HG03025 (cell line): ENCODE measurements around the gene MGMT.

Experiments
- ATAC-seq: cut with Tn5 transposase; IDR thresholded peaks from one replicate; pipeline ENCODE4 v1.9.1; 2021; ENCODE audit warnings: mild to moderate bottlenecking, moderate library complexity; ENCODE audit not compliant: unreplicated experiment, low FRiP score

MGMT gene

DNA sequence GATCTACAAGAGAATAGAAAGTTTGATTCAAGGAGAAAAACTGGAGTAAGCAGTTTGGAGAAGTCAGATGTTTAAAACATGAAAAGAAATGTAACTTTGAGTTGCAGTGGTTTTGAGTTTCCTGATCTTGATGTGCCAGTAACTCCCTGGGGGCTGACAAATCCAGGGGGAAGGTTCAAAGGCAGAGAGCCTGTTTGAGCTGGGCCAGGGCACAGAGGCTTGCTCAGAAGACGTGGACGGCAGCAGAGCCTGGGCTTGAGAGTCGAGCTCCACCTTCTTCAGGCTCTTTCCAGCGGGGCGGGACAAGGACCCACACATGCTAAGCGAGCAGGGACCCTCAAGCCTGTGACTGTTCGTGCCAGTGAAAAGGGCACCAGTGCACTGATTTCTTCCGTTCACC, 176.2 kb downstream of the MGMT start:
- ATAC-seq = no peak

DNA sequence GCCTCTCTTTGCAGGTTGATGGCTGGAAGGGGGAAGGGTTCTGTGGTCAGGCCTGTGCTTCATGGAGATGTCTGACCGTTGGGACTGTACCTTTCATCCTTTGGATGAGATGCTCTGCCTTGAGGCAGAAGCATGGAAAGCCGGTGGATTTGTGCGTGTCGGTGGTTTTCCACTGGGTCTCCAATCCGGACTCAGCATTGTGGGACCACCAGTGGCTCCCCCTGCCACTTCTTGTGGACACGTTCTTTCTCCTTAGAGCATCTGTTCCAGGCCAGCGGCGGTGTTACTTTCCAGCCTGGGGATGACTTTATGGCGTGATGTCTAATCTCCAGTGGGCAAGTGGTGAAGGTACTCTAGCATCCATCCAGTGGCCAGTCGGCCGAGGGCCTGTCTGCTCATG, 178.4 kb downstream of the MGMT start:
- ATAC-seq = no peak

DNA sequence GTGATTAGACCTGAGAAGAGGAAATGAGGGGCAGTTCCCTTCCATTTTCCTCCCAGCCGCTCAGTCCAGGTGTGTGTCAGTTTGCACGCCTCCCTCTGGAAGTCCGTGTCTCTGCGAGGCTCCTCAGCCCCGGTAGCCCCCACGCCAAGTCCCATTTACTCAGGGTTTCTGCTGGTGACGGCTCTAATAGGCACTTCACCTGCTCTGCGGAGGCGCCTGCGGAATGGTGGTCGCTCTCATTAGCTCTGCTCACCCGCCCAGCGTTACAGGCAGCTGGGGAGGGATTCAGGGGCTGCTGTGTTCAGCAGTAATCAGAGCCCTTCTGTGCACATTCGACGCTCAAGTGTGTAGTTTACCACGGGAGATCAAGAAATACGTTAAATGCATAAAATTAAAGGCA, 179.9 kb downstream of the MGMT start:
- no peak for ATAC-seq

DNA sequence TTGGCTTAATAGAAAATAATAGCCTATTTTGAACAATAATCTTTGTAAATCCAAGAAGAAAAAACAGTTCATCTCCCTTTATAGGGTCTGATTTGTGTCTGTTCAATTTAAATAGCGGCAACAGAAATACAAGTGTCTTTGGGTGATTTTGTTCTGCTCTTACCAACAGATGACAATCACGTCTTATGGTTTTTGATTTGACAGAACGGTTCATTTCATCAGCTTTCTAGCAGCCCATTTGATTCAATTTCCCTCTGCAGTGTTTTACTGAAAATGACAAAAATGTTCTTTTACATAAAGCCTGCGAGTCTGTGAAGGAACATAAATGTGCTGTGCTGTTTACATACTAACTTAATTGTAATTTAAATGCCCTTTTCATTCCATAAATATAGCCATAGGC, 180.5 kb downstream of the MGMT start:
- no peak for ATAC-seq

DNA sequence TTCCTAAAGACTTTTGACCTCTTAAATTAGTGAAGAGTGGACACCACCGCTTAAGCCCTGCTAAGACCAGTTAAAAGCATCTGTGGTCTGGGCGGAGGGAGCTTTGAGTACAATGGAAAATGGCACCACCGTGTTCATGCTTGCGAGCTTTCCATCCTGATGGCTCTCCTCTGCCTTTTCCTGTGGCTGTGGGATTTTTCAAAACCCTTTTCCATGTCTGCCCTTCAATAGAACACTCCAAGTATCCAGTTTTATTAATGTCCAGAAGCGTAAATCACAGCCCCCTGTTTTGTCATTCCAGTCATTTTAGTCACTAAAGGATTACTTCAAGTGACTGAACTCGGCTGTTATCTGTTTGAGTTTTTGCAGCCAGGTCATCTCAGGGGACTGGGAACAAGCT, 181.8 kb downstream of the MGMT start:
- no peak for ATAC-seq

DNA sequence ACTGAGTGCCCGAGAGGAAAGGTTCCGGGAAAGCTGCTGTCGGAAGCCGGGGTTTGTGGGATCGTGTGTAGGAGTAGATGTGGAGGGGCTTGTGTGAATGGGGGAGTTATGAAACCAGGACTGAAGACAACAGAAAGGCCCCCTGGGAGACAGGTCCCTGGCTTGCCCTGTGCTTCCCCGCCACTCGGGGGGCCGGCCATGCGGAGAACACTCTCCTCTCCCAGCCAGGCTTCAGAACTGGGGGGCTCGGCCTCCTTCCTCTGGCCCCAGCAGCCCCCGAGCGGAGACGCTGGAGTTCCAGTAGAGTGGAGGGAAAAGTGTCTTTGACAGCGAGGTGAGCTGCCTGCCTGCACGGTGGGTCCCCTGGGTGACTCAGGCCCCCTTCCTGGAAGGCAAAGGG, 185.0 kb downstream of the MGMT start:
- ATAC-seq = no peak

DNA sequence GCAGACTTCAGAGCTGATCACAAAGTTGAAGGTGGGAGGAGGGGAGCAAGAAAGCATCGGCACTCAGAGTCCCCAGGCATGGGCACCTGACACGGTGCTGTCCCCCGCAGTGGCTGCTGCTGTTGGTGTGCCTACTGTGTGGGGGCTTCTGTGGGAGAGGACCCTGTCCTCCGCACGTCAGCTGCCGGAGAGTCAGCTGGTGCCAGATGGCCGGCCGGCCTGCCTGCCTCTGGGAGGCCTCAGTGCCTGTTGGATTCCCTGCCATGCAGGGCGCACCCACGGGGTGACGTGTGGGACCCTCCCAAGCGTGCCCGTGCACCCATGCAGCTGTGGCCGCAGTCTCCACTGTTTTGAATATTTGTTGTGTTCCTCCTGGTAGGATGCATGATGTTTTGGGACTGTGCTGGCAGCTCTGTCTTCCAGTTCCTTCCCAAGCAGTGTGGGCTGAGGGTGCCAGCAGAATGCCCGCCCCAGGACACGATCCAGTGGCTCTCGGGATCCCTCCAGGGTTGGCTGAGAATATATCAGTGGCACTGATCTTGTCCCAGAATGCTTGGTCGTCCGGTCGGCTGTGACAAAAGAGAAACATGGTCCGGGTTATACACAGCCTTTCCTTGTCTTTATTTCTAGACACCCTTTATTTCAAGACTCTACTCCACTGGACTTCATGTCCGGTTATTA, 185.6 kb downstream of the MGMT start:
- ATAC-seq = no peak

DNA sequence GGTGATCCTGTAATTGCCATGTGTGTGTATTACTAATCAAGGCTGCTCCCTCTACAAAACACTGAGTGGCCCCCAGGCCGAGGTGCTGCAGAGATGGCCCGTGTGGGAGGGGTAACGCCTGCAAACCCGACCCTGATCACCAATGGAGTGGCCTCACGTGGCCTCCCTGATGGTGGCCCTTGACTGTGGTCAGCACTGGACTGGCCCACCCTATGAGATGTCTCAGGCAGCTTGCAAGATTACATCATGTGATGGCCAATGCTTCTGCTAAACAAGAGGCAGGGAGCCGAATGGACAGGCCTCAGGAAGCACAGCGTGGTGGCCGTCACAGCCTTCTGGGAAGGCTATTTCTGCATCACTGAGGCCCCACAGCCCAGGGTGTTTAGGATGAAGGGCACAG, 186.4 kb downstream of the MGMT start:
- no peak for ATAC-seq

DNA sequence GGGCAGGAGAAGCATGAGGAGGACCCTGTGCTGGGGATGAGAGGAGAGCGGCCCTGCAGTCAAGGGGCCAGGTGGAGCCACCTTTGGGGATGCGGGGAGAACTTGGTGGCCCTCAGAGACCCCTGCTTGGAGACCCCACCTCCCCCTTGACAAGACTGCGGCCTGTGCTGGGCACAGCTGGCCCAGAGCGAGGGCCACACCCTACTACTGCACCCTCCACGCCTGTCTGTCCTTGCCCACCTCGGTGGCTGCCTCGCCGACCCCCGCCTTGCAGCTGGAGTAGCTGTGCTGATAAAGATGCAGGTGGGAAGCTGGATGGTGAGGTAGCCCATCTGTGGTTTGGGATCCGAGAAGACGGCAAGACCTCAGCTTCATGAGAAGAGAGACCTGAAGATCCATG, 186.8 kb downstream of the MGMT start:
- ATAC-seq = no peak

DNA sequence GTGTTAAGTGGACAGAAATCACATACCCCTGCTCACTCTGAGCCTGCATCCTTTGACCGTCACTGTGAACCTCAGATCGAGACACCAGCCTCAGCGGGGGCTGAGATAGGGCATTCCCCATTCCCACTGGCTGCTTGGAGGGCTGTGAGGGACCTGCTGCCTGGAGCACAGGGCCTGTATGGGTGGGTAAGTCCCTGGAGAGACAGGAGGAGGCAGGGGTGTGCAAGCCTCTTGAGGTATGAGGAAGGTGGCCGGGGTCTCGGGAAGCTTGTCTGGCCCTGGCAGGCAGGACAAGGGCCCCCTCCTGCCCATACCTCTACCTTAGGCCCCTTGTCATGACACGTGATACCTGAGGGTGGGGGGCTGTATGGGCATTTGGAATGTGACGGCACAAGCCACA, 187.4 kb downstream of the MGMT start:
- no peak for ATAC-seq

DNA sequence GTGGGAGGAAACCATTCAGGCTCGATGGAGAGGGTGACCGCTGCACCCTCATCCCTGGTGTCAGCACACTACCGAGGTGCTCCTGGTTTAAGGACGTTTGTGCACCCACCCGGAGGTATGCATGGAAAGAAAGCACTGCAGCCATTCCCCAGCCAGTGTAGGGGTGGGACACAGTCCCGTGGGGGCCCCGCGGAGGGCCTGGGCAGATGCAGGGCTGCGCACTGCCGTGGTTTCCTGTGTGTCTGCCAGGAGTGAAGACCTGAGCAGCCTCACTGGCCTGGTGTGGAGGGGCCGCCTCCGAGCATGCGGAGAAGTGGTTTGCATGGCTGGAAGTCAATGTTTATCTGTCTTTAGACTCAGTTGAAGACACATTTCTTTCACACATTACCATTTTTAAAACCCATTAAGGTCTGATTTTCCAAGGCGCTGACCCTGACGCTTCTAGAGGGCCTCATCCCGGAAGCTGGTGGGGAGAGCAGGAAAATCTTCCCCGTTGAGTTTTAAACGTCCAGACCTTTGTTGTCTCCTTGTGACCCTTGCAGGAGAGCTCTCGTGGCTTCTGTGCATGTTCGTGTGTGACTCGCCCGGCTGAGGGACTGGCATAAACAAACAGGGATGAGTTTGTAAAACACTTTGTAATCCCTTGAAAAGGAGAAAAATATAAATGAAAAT, 188.1 kb downstream of the MGMT start:
- ATAC-seq = no peak

DNA sequence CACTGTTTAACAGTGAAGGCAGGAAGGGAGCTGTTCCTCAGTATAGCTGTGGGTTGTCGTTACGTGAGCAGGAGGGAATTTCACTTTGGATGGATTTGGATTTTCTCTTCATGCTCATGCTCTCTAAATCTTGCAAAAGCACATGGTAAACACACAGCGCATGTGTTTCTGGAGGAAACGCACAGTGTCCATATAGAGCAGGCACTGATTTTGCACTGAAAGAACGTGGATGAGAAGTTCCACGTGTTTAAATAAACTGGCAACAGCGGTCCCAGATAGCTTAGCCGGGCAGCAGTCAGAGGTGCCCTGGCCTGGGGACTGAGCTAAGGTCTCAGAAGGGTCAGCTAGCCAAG, 188.6 kb downstream of the MGMT start:
- ATAC-seq = no peak

DNA sequence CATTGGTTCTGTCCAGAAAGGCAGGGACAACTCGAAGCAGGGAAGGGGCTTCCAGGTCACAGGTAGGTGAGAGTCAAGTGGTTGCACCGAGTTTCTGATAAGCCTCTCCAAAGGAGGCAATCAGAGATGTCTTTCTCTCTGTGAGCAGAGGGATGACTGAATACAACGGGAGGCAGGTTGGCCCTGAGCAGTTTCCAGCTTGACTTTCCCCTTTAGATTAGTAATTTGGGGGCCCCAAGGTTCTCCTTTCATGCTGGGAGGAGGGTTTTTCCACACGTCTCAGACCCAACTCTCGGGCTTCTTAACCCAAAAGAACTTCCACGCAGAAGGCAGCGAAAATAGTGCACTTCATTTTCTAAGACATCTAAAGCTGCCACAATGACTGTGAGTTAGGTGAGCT, 189.6 kb downstream of the MGMT start:
- ATAC-seq = no peak

DNA sequence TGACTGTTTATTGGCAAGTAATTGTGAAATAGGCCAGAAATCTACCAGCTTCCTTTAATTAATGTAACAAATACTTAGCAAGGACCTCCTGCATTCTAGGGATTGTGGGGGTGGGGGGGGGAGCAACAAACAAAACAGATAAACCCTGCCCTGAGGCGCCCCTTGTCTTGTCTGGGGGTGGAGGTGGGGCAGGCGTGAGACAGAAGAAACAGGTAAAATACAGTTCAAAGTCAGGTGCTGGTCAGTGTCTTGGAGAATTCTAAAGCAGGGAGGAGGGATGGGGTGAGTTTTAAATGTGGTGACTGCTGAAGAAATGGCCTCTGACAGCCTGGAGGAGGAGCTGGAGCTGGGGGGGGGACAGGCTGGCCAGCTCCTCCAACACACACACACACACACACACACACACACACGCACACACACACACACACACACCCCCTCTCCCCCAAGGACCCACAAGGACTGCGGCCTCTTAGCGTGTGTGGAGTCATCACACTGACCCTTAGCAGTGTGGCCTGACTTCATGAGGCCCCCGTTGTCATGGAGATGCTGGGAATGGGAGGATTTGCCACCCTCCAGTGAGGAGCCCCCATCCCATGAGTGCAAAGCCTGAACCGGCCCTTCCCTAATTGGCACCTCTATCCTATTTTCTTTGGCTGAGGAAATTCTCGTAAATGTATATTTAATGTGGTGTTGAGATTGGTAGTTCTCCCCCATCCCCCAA, 190.4 kb downstream of the MGMT start:
- no peak for ATAC-seq

DNA sequence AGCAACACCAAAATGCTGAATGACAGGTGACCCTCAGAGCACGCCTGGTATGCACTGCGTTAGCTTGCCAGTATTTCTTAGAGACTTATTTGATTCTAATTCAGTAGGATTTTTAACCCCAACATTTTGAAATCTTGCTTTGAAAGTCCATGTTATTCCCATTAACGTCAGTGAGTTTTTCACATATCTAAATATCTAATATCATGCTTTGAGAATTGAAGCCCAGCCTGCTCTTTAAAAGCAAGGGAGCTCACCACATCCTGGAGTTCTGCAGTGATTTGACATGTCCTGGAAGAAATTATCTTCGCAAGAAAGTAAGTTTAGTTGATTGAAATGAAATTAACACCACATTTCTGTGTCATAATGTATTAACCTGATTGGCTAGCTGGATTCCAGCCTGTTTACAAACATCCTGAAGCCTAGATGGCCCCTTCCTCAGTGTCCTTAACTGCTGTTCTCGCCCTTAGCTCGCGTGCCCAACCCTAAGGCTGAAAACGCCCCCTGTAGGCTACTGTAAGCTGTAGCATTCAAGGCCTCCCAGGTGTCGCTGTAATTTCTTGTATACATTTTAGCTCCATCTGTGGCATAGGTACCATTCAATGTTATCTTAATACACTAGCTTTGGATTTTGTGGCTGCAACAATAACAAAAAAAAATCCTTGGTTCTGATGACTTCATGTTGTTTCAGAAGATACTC, 191.5 kb downstream of the MGMT start:
- no peak for ATAC-seq

DNA sequence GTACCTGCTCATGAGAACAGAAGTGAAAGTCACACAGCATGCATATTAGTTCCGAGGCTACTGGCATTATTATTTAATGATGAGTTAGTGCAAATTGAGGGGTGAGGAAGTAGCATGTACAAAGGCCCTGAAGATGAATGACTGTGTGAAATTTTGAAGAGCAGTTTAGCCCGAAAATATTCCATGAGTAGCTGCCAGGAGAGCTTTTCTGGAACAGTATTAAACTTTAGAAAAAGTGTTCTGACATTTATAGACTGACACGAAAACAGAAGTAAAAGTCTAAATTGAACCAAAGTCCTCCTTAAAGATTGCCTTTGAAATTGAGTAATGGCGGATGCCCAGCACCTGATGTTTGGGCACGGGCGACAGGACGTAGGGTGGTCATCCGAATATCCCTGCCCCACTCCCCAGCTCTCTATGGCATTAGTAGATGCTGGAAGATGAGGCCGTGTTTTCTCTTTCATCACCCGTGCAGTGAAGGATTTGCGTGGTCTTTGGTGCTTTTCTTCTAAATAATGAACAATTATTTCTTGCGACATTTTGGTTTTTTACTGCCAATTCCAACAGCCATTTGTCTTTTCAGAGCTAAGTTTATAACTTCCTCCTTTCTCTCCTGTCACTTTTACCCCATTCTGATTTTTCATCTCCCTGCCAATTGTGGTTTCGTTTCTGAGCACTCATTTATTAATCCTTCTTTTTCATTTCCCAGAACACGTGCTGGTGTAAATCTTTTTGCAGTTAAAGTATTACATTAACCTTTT, 192.6 kb downstream of the MGMT start:
- no peak for ATAC-seq

DNA sequence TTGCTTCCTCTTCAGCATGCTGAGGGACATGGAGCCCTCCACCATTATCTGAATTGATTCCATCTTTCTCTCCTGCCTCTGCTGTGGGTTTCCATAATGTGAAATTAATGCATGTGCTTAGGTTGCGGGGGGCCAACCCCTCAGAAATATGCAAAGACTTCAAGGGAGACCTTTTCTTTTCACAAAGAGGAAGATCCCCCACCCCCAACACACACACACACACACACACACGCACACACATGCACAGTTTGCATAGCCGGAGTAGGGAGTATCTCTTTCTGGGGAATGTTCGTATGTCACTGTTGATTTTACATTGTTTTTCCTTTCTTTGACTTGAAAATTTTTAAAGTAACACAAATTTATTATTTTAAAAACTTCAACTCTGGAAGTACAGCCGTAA, 193.5 kb downstream of the MGMT start:
- ATAC-seq = no peak

DNA sequence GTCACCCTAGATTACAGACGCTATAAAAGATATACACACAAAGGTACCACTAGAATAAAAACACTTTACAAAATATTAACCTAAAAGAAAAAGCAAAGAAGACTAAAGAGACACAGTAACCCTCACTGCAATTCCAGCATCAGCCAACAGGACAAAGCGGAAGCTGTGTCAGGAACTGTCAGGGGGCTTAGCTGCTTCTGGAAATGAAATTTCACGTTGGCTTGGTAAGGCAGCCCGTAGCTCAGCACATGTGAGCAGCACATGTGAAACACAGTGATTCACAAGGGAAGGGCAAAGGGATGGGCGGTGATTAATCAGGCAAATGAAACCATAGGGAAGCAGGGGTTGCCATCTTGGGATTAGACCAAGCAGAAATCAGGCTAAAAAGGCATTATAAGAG, 195.4 kb downstream of the MGMT start:
- ATAC-seq = no peak

DNA sequence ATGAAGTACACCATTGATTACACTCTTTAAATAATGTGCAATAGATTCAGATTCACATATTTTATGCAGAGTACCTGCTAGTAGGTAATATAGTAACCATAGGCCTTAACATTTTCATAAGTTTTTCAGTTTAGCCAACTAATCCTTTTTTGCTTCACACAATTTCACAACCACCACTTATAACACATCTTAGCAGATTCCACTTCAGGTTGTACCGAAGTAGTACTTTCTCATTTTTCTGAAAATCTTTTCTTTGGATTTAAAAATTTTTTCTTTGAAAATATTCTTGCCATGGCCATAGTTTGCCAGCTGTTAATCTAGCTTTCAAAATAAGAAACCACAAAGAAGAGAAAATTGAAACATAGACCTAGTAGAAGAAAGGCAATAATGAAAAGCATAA, 203.1 kb downstream of the MGMT start:
- ATAC-seq = no peak

DNA sequence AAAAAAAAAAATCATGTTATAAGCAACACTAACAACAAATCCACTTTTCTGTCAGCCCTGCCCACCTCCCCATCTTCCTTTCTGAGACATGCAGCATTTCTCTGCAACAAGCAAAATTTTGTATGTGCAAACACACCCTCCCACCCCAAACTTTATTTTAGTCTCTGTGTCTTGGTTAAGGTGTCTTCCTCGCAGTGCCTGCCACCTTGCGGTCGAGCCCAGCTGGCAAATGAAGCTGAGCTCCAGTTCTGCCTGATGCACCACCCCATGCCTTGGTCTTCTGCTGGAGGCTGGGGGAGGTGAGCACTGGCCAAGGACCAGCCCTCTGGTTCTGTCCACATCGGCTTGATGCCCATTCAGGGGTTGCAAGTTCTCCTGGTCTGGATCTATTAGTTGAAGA, 206.3 kb downstream of the MGMT start:
- ATAC-seq = no peak
